ENCODE results near the gene IGF2. TPM values are rescaled to one million over a fixed set of nuclear protein-coding genes. Genes with fewer than 3 reads are reported as not detected.
A peak's percentile ranks its signal among the peaks of the same experiment; 100 is the strongest.

Gene IGF2
- total and polyA plus RNA-seq, 2 of the 8 experiments (the other 6 are each of a cell fraction or from before 2014, with no cell fraction given) = 0.74 to 1.5 TPM

- no peak overlapping the region for H2BK120ac ChIP-seq (replicated peaks; ENCODE audit: low read depth, low read length)
- H2BK5ac ChIP-seq (ENCODE audit: low read depth, low read length) = no peak overlapping the region
- peak overlapping the region; percentile 86; the same call in 1 of the 2 replicates for H2BK12ac ChIP-seq (ENCODE audit: low read depth, low read length)
- H3K23me2 ChIP-seq (ENCODE audit: low read depth, low read length) = peaks cover 16% of the 10 kb centered on the region; the same call in 1 of the 2 replicates
- H2BK15ac ChIP-seq (ENCODE audit: low read length) = no peak overlapping the region
- no peak for TF ChIP-seq HDAC2 (IDR thresholded peaks at IDR 0.05; ENCODE audit: borderline replicate concordance in 1 of 2, low read depth in 2 of 2, low read length in 2 of 2)
- no peak for TF ChIP-seq NRF1 (IDR thresholded peaks at IDR 0.05; ENCODE audit: low read depth, low read length)
- TF ChIP-seq EGR1 (IDR thresholded peaks at IDR 0.05; ENCODE audit: borderline replicate concordance, low read depth, low read length) = no peak
- TF ChIP-seq JUND (IDR thresholded peaks at IDR 0.05; ENCODE audit: low read length) = no peak
- no peak for TF ChIP-seq KDM4A (IDR thresholded peaks at IDR 0.05; ENCODE audit: low read depth, low read length, severe bottlenecking)
- TF ChIP-seq CEBPB (IDR thresholded peaks at IDR 0.05; ENCODE audit: low read depth, low read length) = no peak
- TF ChIP-seq RBBP5 (IDR thresholded peaks at IDR 0.05; ENCODE audit: borderline replicate concordance, low read depth, low read length) = no peak
- no peak for TF ChIP-seq TBP (IDR thresholded peaks at IDR 0.05; ENCODE audit: low read depth, low read length)
- no peak for TF ChIP-seq CBX8 (IDR thresholded peaks at IDR 0.05; ENCODE audit: borderline replicate concordance, low read depth, low read length)
- no peak for TF ChIP-seq SP4 (IDR thresholded peaks at IDR 0.05; ENCODE audit: low read length)
- no peak for TF ChIP-seq SP2 (IDR thresholded peaks at IDR 0.05; ENCODE audit: low read length)
- no peak for TF ChIP-seq EZH2 (IDR thresholded peaks at IDR 0.05; ENCODE audit: low read depth, low read length, severe bottlenecking)
- H3K27me3 ChIP-seq (replicated peaks in 1 of 4; ENCODE audit: control insufficient read depth in 3 of 4, extremely low read depth in 1 of 4, insufficient read depth in 3 of 4, low read length in 3 of 4) = peaks cover 0 to 28% (median 13%) of the 10 kb centered on the region in 4 experiments; a peak in 6 of 7 replicates
- POLR2A ChIA-PET (ENCODE audit: partially characterized antibody) = no interaction called here
- H3K9me3 ChIP-seq (ENCODE audit: insufficient read depth in 2 of 2, low read depth in 1 of 2, low read length in 1 of 2) = no peaks in the 10 kb centered on the region; a peak in 1 of 4 replicates
- no peaks in the 10 kb centered on the region for H3K79me2 ChIP-seq (ENCODE audit: control insufficient read depth in 1 of 2, insufficient read depth in 2 of 2, low read length in 2 of 2)
- no peak overlapping the region for H3K14ac ChIP-seq (ENCODE audit: insufficient read length)
- peaks cover 0 to 8% of the 10 kb centered on the region in 2 experiments for H4K20me1 ChIP-seq (replicated peaks in 1 of 2; ENCODE audit: control insufficient read depth in 1 of 2, insufficient read depth in 2 of 2, low read length in 2 of 2)
- H2AFZ ChIP-seq (ENCODE audit: low read length) = no peak overlapping the region
- H3K23ac ChIP-seq (ENCODE audit: insufficient read length) = no peak overlapping the region
- H2AK5ac ChIP-seq (ENCODE audit: low read depth, low read length) = peak overlapping the region; percentile 99; the same call in 1 of the 2 replicates
- no peak overlapping the region for H3K9ac ChIP-seq (replicated peaks in 1 of 4; ENCODE audit: extremely low read depth in 1 of 4, low read depth in 3 of 4, low read length in 3 of 4)
- H3K79me1 ChIP-seq (ENCODE audit: low read depth, low read length) = no peaks in the 10 kb centered on the region
- H4K5ac ChIP-seq (ENCODE audit: insufficient read length, low read depth, low read length) = no peak overlapping the region
- no peak overlapping the region for H4K91ac ChIP-seq (replicated peaks; ENCODE audit: insufficient read length, low read length)
- no peak overlapping the region for H2BK20ac ChIP-seq (ENCODE audit: low read length)
- H3K56ac ChIP-seq (replicated peaks; ENCODE audit: insufficient read length, low read depth, low read length) = no peak overlapping the region
- WGBS, 2 experiments (ENCODE audit: extremely low coverage in 1 of 2, insufficient coverage in 1 of 2, insufficient read length in 1 of 2, insufficient replicate concordance in 2 of 2, low coverage in 1 of 2, low lambda C conversion rate in 2 of 2, missing lambda C conversion rate in 1 of 2) = 83% methylated on average over 12 of the region's 18 CpGs; no CpG with 5 or more reads in 1 of the 2 experiments
- H3K4me1 ChIP-seq (replicated peaks in 1 of 4; ENCODE audit: control insufficient read depth in 3 of 4, insufficient read depth in 4 of 4, low read length in 3 of 4) = peaks cover 0 to 7% (median 0%) of the 10 kb centered on the region in 4 experiments; a peak in 2 of 7 replicates
- CTCF ChIA-PET (ENCODE audit: partially characterized antibody) = interaction anchor here (0.6 kb wide), 1 partner anchor 56 kb away, joined by 3 read pairs; no protein-coding TSS in a partner anchor
- no peak overlapping the region for H3K4ac ChIP-seq (replicated peaks; ENCODE audit: insufficient read length, low read depth, low read length)
- FAIRE-seq = no peak
- no peak overlapping the region for H3K18ac ChIP-seq (ENCODE audit: extremely low read depth, low read length)
- no peak overlapping the region for H3K27ac ChIP-seq (ENCODE audit: low read depth, low read length)
- DNase-seq (ENCODE audit: low read depth in 1 of 2, low spot score in 2 of 2) = peak in 1 of 2 experiments; percentile 43
- no peak overlapping the region for H3K4me2 ChIP-seq (ENCODE audit: insufficient read depth in 1 of 2, low read depth in 2 of 2, low read length in 2 of 2)
- H3K4me3 ChIP-seq (ENCODE audit: extremely low read depth in 1 of 4, insufficient read depth in 2 of 4, low read depth in 3 of 4, low read length in 4 of 4) = no peak overlapping the region
- H4K8ac ChIP-seq (ENCODE audit: extremely low read depth, insufficient read depth, low read length) = no peak overlapping the region
- H3K36me3 ChIP-seq (ENCODE audit: control insufficient read depth in 2 of 4, insufficient read depth in 4 of 4, low read length in 3 of 4) = no peaks in the 10 kb centered on the region
Observed at GRCh38 chr11:2130881-2131352, 8.3 kb downstream of the IGF2 start.

Data from H1 (cell line).